ENCODE data around the gene CGB2. TPM values are rescaled to one million over a fixed set of nuclear protein-coding genes. Genes with fewer than 3 reads are reported as not detected.
"Not testable (repeated sequence)": the region's sequence is repeated elsewhere in the genome, so short reads cannot be mapped to it uniquely, and the experiment has no call there.

CGB2 gene
- total RNA-seq, 1 donor from 2014 or later = not detected

- Histone ChIP-seq H3K36me3 (ENCODE audit: control insufficient read depth, insufficient read depth, low read length) (peaks cover 2% of the 10 kb centered on the region), H3K4me3 (ENCODE audit: low read depth, low read length) (peak overlapping the region; percentile 57), H3K27me3 (ENCODE audit: control insufficient read depth, insufficient read depth, low read length) (no peaks in the 10 kb centered on the region)
- peak; percentile 43 for TF ChIP-seq CTCF (IDR thresholded peaks at IDR 0.05; ENCODE audit: insufficient read depth, low read length, severe bottlenecking)
- FAIRE-seq (peak; percentile 55), DNase-seq (ENCODE audit: low read depth) (peak; percentile 57)
These were observed 24.6 kb downstream of the CGB2 start for GRCh38 chr19:49056101-49056901.

GRCh38 chr19:49056902-49057596 is 25.4 kb downstream of the CGB2 start:
- not testable (repeated sequence) for FAIRE-seq; DNase-seq (ENCODE audit: low read depth); H3K36me3 ChIP-seq (ENCODE audit: control insufficient read depth, insufficient read depth, low read length); H3K27me3 ChIP-seq (ENCODE audit: control insufficient read depth, insufficient read depth, low read length)
- H3K4me3 ChIP-seq (ENCODE audit: low read depth, low read length) = peak overlapping the region; percentile 57

DNA sequence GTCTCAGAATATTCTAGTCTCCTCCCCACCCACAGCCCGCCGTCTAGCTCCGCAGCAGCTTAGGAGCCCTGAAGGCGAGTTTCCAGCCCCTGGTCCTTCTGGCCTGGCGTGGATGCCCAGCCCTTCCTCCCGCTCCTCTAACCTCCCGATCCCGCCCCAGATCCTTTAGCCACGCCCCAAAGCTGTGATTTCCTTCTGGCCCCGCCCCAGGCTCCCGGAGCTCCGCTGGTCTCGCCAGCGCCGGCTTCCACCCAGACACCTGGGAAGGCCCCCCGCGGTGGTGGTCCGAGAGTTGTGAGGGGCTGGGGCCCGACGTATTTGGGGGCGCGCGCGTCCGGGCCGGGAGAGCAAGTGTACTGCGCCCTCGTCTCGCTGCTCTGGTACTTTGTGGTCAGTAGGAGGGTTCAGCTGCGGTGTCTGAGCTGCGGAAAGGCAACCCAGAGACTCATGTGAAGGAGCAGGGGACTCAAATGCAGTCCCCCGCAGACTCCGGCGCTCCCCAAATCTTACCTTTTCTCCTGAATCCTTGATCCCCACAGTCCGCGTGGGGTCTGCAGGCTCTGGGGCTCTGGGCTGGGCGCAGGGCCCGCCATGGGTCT is 26.0 kb downstream of the CGB2 start, which contains the start of gene CGB7:
Gene CGB7 (minus strand): TSS at position 114 of the 599 bp plus-strand sequence. CDS start 2,374 bp downstream, outside the sequence.
- H3K4me3 ChIP-seq (ENCODE audit: low read depth, low read length) = peak within 1 kb of the TSS; percentile 57
- no peak for FAIRE-seq
- DNase-seq (ENCODE audit: low read depth) = peak; percentile 60
- peaks cover 2% of the 10 kb centered on the region for H3K36me3 ChIP-seq (ENCODE audit: control insufficient read depth, insufficient read depth, low read length)
- no peaks in the 10 kb centered on the region for H3K27me3 ChIP-seq (ENCODE audit: control insufficient read depth, insufficient read depth, low read length)
- TF ChIP-seq CTCF (IDR thresholded peaks at IDR 0.05; ENCODE audit: insufficient read depth, low read length, severe bottlenecking) = no peak

DNA sequence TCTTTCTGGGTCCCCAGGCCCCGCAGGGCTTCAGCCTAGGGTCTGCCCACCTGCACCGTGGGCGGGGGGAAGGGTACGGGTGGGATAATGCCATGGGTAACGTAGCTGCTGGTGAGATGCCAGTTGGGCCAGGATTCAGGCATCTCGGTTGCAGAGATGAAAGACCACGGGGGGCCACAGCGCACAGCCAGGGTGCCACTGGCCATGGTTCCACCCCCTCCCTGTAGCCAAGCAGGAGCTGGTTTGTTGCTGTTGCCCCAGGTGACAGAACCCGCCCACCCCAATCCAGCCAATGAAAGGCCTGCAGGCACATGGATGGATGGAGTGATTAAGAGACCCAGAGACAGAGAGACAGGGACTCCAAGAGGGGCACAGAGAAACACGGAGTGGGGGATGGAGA is 26.9 kb downstream of the CGB2 start:
- no peak for TF ChIP-seq CTCF (IDR thresholded peaks at IDR 0.05; ENCODE audit: insufficient read depth, low read length, severe bottlenecking)
- Histone ChIP-seq H3K36me3 (ENCODE audit: control insufficient read depth, insufficient read depth, low read length) (peaks cover 2% of the 10 kb centered on the region), H3K27me3 (ENCODE audit: control insufficient read depth, insufficient read depth, low read length) (no peaks in the 10 kb centered on the region), H3K4me3 (ENCODE audit: low read depth, low read length) (no peak overlapping the region)
- DNase-seq (ENCODE audit: low read depth) (peak; percentile 54), FAIRE-seq (no peak)

DNA sequence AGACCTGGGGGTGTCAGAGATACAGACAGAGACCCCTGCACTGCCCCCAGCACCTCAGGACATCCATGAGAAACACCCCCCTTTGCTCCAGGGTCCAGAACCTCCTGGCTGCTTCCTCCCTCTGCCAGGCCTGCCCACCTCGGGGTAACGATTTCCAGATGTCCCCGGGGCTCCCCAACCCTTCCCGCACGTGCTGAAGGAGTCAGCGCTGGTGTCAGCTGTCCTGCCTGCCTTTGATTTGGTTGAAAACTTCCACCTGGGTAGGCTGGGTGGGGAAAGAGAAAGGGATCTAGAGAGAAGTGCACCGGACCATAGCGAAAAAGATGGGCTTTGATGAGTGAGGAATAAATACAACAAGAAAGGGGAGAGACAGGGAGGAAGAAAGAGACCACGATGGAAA is 27.4 kb downstream of the CGB2 start:
- peaks cover 2% of the 10 kb centered on the region for H3K36me3 ChIP-seq (ENCODE audit: control insufficient read depth, insufficient read depth, low read length)
- no peak overlapping the region for H3K4me3 ChIP-seq (ENCODE audit: low read depth, low read length)
- FAIRE-seq (no peak), DNase-seq (ENCODE audit: low read depth) (no peak)
- TF ChIP-seq CTCF (IDR thresholded peaks at IDR 0.05; ENCODE audit: insufficient read depth, low read length, severe bottlenecking) = no peak
- no peaks in the 10 kb centered on the region for H3K27me3 ChIP-seq (ENCODE audit: control insufficient read depth, insufficient read depth, low read length)

GRCh38 chr19:49061000-49061399 is 29.3 kb downstream of the CGB2 start:
- no peak for TF ChIP-seq CTCF (IDR thresholded peaks at IDR 0.05; ENCODE audit: insufficient read depth, low read length, severe bottlenecking)
- Histone ChIP-seq H3K27me3 (ENCODE audit: control insufficient read depth, insufficient read depth, low read length) (no peaks in the 10 kb centered on the region), H3K4me3 (ENCODE audit: low read depth, low read length) (no peak overlapping the region), H3K36me3 (ENCODE audit: control insufficient read depth, insufficient read depth, low read length) (peaks cover 2% of the 10 kb centered on the region)
- FAIRE-seq (no peak), DNase-seq (ENCODE audit: low read depth) (no peak)

All from bronchial epithelial cell (primary cell).